Left colon (tissue), 2 donors: ENCODE measurements around the gene HEY2. TPM values are rescaled to one million over a fixed set of nuclear protein-coding genes. Genes with fewer than 3 reads are reported as not detected.
"Not testable (repeated sequence)": the region's sequence is repeated elsewhere in the genome, so short reads cannot be mapped to it uniquely, and the experiment has no call there.

Source experiments
- ATAC-seq: fragments of 200-7000 bp; cut with Tn5 transposase; one replicate; pipeline ENCODE4 v1.9.1; 2020; ENCODE audit warnings: mild to moderate bottlenecking, moderate library complexity
- DNase-seq, 2 donors: peaks; one replicate each; pipeline ENCODE4 v3.0.0-alpha.2; 2020
- intact Hi-C, 2 donors: fragments of 100-400 bp; cut with DNase I in 1 of 2; cut with micrococcal nuclease in 1 of 2; formaldehyde crosslinking; loops; one replicate each; pipeline versions ENCODE4 v1.11.2 to v1.14.0; 2022; cut with DNase I, micrococcal nuclease
- long read RNA-seq: library from polyadenylated mRNA; unstranded; transcript quantifications from one replicate; pipeline ENCODE4 v2.0.0, GENCODE V29; 2021
- total RNA-seq, 2 donors: library from RNA; stranded (reverse); fragmentation: NEBNext Ultra II Directional; extraction: Animal tissue kit (Norgen Biotek cat#: 25700); gene quantifications; one replicate each; pipeline ENCODE4 v1.2.1, GENCODE V29; 2021
- donor health status: DM: no; HTN: no; CAD: no.
- donor health status: DM: yes; HTN: yes; CAD: no.

HEY2 gene
- total RNA-seq = 1 to 10 TPM in 1 of 2 donors, under 1 TPM in 1; 0.76 to 1.3 TPM
- long read RNA-seq, partial matches to known transcripts = 0 of 2 reads
- long read RNA-seq, other reads (novel, unspliced or antisense) = 0 of 2 reads

DNA sequence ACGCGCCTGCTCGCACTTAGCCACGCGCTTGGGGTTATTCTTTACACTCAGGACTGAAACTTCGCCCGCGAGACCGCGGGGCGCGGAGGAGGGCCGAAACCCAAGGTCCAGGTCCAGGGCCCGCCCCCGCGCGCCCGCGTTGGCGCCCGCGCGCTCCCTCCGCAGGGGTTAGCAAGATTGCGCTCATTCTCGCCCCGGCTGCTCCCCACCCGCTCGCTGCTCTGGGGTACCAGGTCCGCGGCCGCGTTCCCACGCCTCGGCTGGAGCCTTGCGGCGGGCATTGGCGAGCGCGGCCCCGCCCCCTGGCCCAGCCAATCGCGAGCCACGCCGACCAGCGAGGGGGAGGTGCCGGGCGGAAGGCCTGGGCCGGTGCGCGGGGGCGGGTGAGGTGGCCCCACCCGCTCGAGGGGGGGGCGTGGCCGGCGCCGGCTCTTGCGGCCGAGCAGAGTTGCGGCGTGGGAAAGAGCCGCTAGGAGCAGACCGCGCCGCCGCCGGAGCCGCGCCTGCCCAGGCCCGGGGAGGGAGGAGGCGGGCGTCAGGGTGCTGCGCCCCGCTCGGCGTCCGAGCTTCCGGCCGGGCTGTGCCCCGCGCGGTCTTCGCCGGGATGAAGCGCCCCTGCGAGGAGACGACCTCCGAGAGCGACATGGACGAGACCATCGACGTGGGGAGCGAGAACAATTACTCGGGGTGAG is at the start of gene HEY2:
HEY2 (plus strand) TSS at position 460 of the 692 bp plus-strand sequence; CDS start at position 605, 145 bp downstream.
- peak; percentile 99 for ATAC-seq
- peak; percentile 87 to 93 for DNase-seq
- intact Hi-C loops = no loop called here

DNA sequence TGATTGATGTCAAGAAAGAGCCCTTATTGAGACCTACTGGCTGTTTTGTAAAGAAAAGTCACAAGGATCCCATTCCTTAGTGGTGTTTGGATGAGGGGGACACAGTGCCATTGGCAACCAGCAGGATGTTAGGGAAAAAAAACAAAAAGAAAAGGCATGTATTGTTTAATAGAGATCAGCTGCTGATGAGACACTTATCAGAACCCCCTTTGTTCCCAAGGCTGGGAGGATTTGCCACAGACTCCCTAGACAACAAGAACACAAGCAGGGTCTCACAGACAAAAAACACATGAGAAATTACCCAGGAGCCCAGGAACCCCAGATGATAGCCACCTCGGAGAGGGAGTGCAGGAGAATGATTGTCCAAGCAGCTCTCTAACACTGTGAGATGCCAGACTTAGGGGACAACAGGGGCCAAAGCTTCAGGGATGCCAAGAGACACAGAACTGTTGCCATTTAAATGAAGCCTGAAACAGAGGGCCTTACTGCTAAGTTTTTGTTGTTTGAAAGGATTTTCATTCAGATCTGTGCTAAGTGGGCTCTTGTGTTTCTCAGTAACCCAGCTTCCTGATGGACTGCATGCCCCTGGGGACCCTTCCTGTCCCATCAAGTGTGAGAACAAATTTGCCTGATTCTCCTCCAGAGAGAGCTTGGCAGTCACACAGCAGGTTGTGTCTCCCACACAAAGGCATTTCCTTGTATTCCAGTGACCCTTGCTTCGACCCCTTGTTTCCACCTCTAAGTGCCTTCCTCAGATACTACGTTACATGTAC is 48.7 kb upstream of the HEY2 start:
- ATAC-seq (no peak), DNase-seq (no peak)
- intact Hi-C loops = no loop called here

DNA sequence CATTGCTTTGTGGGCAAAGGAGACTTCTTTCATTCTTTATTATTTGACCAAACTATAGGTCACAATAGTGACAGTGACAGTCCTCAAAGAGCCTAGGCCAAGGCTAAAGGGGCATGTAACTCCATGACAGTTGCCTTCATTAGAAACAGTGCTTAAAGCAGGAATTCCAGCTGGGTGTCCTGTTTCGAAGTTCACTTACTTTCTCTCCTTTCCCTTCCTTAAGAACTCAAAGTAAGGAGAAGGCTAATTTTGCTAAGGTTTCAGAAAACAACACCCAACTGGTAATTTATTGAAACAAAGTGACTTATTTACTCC is 48.1 kb upstream of the HEY2 start:
- intact Hi-C loops = no loop called here
- ATAC-seq (no peak), DNase-seq (no peak)

DNA sequence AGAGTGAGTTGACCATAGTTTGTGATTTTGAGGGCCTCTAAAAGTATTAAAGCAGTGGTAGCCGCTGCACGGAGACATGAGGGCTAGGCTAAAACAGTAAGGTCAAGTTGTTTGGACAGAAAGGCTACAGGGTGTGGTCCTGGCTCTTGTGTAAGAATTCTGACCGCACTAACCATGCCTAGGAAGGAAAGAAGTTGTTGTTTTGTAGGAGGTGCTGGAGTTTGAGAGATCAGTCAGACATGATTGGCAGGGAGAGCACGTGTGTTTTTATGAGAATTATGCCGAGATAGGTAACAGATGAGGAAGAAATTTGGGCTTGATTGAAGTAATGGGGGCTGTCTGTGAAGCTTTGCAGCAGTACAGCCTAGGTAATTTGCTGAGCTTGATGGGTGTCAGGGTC is 45.5 kb upstream of the HEY2 start:
- ATAC-seq, intact Hi-C loops, DNase-seq: not testable (repeated sequence)

DNA sequence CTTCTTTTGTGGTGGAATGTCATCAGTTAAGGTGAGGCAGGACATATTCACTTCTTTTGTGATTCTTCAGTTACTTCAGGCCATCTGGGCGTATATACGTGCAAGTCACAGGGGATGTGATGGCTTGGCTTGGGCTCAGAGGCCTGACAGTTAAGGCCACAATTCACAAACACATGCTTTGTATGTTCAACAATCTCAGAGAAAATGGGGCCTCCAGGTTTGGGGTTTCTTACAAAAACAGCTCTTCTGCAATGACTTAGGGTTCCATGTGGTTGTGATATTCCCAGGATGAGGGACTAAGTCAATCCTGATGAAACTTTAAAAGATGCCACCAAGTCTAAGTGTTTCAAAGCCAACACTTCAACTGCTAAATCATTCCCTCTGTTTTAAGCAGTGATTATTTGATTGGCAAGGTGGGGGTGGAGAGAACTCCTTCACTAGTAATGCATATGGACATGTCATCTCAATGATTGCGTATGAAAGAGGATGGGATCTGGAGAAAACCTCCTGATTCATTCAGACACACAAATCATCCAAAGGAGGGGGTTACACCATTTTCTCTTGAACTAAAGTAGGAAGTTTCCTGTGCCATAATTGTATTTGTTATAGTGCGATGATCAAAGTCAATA is 41.7 kb upstream of the HEY2 start:
- intact Hi-C loops = no loop called here
- no peak for ATAC-seq

DNA sequence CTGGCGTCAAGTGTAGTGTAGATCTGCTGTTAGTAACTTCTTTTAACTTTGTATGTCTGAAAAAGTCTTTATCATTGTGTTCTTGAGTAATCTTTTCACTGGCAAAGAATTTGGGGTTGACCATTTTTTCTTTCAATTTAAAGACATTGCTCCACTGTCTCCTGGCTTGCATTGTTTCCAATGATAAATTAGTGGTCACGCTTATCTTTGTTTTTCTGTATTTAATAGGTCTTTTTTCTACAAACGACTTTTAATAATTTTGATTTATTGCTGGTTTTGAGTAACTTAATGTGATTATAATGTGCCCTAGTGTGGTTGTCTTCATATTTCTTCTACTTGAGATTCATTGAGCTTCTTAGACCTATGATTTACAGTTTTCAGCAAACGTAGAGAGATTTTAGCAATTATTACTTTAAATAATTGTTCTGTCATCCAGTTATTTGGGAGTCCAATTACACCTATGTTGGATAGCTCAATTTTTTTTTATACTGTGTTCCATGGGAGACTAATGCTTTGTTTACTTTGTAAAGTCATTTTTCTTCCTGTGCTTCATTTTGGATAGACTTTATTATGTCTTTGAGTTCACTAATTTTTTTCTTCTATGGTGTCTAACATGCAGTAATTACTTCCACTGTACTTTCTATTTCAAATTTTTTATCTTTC is 38.3 kb upstream of the HEY2 start:
- DNase-seq (no peak), ATAC-seq (no peak)
- intact Hi-C loops = no loop called here

More for the DNA sequence above, 41.7 kb upstream of the HEY2 start:
- no peak for DNase-seq

DNA sequence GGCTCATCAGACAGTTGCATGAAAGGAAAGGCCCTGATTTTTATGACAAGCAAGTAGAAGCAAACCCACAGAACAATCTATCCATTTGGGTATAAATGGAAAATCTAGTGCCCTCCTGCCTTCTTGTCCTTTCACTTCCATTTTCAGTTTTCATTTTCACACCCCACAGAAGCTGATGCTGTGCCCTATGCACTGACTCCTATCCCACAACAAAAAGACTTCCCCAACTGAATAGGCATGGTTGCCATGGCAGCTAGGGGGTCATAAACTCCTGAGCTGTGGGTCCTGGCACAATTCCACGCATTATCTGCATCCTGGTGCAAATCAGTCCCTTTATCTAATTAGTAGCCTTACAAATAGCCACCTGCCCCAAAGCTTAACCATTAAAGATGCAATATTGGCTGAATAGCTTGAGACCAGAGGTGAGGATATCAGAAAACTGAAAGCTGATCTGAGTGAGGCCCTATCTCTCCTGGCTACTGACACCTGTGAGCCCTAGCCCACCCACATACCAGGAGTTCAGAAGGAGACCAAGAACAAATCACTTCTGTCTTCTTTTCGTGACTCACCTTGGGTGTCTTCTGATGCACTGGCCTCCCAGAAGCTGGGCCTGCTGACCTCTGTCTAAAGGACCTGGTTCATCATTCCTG is 34.9 kb upstream of the HEY2 start:
- ATAC-seq (no peak), DNase-seq (peak in 1 of 2 donors; percentile 11)
- intact Hi-C loops = no loop called here

DNA sequence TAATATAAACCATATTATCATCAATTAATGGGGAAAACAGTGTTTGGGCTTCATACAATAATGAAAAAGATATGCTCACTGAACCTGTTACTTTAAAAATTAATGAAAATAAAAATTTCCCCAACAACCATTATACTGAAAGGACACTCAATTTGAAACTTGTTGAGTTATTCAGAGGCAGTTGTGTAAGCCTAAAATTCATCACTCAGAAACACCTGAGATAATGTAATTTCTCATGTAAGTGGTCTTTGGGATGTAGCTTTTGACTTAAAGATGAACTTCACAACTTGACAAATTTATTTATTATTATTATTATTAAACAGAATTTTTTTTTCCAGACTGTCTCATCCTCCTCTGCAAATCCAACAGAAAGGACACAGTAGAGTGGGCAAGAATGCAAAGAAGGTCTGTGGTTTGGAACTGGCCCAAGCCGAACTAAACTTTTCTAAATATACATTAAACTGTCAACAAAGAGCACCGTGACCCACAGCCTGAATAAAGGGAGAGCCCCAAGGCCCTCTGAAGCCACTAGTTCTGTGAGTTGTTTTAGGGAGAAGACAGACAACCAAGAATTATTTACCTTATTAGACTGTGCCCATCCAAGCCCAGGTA is 32.2 kb upstream of the HEY2 start:
- intact Hi-C loops = no loop called here
- ATAC-seq (no peak), DNase-seq (no peak)

DNA sequence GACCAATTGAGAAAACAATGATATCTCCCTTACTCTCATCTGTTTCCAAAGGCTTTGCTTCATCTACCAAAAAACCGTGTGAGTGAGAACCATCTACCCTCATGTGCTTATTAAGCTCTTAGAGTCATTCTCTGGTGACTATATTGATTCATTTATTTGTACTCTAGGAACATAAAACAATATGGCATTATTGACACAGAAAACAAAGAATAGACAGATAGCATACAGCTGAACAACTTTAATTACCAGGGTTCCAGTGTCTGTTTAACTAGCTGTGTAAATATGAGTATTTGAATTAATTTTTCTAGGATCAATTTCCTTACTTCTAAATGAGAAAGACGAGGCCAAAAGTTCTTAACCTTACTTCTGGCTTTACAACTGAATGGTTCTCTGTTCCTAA is 31.3 kb upstream of the HEY2 start:
- peak; percentile 50 for ATAC-seq
- intact Hi-C loops = no loop called here
- no peak for DNase-seq

DNA sequence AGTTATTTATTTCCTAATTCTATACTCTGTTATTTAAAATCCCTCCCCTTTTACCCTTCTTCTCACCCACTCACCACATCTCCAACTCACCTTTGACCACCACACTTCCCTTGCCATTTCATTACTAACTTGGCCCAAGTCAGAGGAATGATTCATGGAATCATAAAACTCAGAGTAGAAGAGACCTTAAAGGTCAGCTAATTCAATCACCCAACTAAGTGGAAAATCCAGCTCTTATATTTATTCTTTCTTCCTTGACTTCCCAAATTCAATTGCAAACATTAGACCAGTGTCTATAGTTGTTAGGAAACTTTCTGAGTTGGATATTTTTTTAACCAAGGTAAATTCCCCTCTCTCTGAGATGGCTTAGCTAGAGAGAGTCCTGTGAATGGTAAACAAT is 26.5 kb upstream of the HEY2 start:
- intact Hi-C loops = no loop called here
- ATAC-seq (no peak), DNase-seq (no peak)

DNA sequence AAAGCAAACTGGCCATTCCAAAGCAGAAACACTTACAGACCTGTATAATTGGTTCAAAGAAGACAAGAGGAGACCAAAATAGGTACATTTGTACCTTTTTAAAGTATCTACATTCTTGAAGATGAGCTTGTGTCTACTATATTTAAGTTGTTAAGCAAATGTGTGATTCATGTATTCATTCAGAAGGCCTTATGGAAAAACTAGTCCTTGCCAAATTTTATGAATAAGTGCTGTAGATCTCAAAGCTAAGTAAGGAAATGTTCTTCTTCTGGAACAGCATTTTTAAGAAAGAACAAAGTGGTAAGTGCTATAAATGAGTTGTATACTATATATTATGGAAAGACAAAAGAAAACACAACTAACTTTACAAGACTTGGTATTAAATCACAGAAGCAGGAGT is 22.2 kb upstream of the HEY2 start:
- intact Hi-C loops = no loop called here
- ATAC-seq = no peak
- DNase-seq = no peak

DNA sequence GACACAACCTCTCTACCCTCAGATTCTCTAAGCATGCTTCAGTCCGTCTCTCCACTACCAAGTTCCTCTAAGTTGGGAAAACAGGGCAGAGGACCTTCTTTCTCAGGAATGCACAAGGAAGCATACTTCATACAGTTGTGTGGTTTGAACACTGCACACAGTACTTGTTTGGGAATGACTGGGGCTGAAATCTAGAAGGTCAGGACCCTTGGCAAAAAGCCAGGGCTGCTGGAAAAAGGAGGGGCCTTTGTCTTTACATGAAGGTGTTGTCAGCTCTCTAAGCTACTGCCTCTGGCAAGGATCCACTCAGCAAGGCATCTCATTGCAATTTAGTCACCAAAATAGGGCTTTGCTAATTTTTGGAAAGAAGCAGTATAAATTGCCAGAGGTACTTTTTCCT is 20.7 kb upstream of the HEY2 start:
- DNase-seq = no peak
- intact Hi-C loops = no loop called here
- ATAC-seq = no peak

DNA sequence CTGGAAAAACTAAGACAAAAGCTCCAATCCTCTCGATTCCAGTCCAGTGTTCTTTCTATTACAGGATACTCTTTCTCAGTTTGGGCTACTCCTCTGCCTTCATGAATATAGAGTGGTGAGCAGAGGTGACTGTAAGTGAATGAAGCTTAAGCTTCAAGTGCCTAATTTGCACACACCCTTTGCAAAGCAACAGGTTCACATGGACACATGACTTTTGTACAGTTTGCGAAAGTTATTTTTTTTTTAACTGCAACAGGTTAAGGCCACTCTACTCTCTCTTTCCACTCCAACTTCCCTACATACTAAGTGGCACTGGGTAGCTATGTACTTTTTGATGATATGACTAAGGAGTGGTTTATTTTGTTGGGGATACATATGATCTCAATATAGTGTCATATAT is 19.4 kb upstream of the HEY2 start:
- ATAC-seq = no peak

DNA sequence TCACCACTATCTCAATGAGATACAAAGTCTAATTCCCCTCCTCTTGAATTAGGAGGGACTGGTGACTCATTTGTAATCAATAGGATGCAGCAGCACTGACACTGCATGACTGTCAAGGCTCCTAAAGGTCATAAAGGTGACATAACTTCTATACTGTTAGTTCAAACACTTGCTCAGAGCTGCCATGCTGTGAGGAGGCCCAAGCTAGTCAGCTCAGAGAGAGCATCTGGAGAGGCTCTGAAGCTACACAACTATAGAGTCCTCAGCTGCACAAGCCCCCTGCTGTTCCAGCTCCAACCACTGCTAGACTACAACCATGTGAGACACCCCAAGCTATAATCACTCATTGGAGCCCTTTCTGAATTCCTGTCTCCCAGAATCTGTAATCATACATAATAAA is 17.0 kb upstream of the HEY2 start:
- intact Hi-C loops = no loop called here
- DNase-seq = no peak
- no peak for ATAC-seq

More for the DNA sequence above, 19.4 kb upstream of the HEY2 start:
- intact Hi-C loops = no loop called here
- DNase-seq = no peak

DNA sequence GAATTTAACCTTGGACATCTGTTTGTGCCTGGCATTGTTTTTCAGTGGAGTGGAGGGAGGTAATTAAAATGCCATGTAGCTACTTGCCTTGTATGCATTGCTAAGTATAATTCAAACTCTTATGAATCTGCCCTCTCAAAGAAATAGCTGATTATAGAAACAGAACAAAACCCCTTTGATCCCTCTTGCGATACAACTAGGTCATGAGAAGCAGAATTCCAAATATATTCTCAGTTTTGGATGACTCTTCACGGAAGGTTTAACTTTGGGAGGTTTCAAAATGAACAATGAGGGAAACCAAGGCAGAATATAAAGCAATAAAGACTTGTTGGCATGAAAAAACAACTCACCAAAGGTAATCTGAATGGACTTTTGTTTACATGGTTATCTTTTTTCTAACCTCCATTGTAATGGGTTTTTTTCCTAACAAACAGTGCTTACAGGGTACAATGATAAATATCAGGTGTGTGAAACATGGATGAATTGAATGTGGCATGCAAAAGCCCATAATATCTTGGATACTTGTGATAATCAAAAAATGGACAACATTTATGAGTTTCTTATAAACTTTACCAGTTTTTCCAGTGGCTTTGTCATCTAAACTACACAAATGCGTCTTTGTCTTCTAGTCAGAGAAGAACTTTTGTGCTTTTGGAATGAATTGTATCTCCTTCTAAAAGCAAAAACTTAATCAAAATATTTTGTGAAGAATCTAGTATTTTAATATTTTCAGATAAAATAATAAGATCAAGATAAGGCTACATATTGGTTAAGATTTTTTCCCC is 15.7 kb upstream of the HEY2 start:
- intact Hi-C loops = no loop called here
- no peak for DNase-seq
- ATAC-seq = no peak

DNA sequence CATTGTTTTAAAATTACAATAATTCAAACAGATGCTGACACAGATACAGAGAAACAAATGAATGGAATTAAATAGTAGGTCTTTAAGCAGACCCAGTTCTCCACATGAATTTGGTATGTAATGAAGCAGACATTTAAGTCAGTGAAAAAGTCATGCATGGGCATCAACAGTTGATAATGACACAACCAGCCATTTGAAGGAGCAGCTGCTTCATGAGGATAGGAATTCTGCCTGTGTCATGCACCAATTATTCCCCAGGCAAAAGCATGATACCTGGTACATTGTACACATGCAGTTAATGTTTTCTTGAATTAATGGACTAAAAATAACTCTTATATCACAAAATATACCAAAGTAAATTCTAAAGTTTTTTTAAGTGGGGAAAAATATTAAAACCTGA is 11.2 kb upstream of the HEY2 start:
- intact Hi-C loops = no loop called here
- DNase-seq = no peak

DNA sequence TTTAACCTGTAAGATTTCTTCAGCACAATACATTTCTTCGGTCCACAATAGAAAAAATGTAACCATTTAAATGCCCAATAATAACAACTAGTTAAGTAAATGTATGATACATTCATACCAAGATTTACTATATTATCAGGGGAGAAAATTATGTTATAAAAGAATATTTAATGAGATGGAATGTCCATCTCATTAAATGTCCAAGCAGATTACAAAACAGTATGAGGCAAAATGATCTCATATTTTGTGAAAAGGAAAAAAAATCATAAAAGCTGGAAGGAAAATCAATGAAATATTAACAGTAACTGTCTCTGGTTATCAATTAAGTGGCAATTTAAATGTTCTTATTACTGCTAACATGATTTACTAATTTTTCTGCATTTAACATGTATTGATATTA is 10.1 kb upstream of the HEY2 start:
- DNase-seq (no peak), ATAC-seq (no peak)
- intact Hi-C loops = no loop called here

More for the DNA sequence above, 11.2 kb upstream of the HEY2 start:
- ATAC-seq = no peak

DNA sequence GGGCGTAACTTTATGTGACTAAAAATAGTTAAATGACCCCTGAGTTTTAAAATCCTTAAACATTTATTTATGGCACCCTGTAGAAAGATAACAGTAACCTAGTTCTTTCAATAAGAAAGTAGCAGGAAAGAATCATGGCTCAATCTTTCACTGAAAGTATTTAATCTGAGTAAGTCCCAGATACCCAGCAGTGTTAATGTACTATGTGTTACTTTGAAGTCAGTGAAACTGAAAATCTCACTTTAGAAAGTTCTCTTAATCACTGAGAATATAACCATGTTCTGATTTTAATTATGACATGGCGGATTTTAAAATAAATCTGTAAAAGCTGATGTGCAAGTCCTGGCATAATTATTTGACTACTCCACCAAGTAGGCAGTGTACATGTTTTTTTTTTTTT is 8.1 kb upstream of the HEY2 start:
- ATAC-seq = no peak
- DNase-seq = no peak
- intact Hi-C loops = no loop called here
